Measurements from ENCODE around the gene EFCAB13.

EFCAB13 gene

GRCh38 chr17:47358652-47359051, 34.9 kb downstream of the EFCAB13 start:
- DNase-seq, result no peak
- H3K27me3 ChIP-seq (replicated peaks; ENCODE audit: insufficient read depth, low read length), result no peaks in the 10 kb centered on the region

GRCh38 chr17:47363171-47363570, 39.4 kb downstream of the EFCAB13 start:
- H3K27me3 ChIP-seq (replicated peaks; ENCODE audit: insufficient read depth, low read length), result no peaks in the 10 kb centered on the region

More at GRCh38 chr17:47358652-47359051, 34.9 kb downstream of the EFCAB13 start:
- Histone ChIP-seq H3K36me3 (replicated peaks; ENCODE audit: insufficient read depth, low read length) (no peaks in the 10 kb centered on the region), H3K4me1 (ENCODE audit: low read length) (no peaks in the 10 kb centered on the region), H4K20me1 (ENCODE audit: insufficient read depth, low read length) (no peaks in the 10 kb centered on the region), H3K79me2 (ENCODE audit: low read length) (no peaks in the 10 kb centered on the region), H3K4me2 (ENCODE audit: low read depth, low read length) (no peak overlapping the region), H3K27ac (ENCODE audit: low read length) (no peak overlapping the region), H3K9me2 (replicated peaks; ENCODE audit: insufficient read depth, low read length) (no peaks in the 10 kb centered on the region), H2AFZ (ENCODE audit: low read length) (no peak overlapping the region), H3K9ac (ENCODE audit: low read length) (no peak overlapping the region), H3K9me3 (replicated peaks; ENCODE audit: insufficient read depth, low read length) (no peaks in the 10 kb centered on the region), H3F3A (ENCODE audit: insufficient read depth, low read length) (no peaks in the 10 kb centered on the region), H3K4me3 (ENCODE audit: low read length) (no peak overlapping the region)
- TF ChIP-seq CTCF (IDR thresholded peaks at IDR 0.05; ENCODE audit: low read length), result no peak
- TF ChIP-seq EZH2phosphoT487 (IDR thresholded peaks at IDR 0.05; ENCODE audit: low read length), result no peak
- no peak for TF ChIP-seq EZH2 (optimal IDR thresholded peaks at IDR 0.05; ENCODE audit: low read depth, low read length)

GRCh38 chr17:47367257-47367656, 43.5 kb downstream of the EFCAB13 start:
- Histone ChIP-seq H3K79me2 (ENCODE audit: low read length) (no peaks in the 10 kb centered on the region), H3F3A (ENCODE audit: insufficient read depth, low read length) (no peaks in the 10 kb centered on the region), H3K27me3 (replicated peaks; ENCODE audit: insufficient read depth, low read length) (no peaks in the 10 kb centered on the region), H3K4me2 (ENCODE audit: low read depth, low read length) (no peak overlapping the region), H3K9ac (ENCODE audit: low read length) (no peak overlapping the region), H3K36me3 (replicated peaks; ENCODE audit: insufficient read depth, low read length) (no peaks in the 10 kb centered on the region), H3K9me2 (replicated peaks; ENCODE audit: insufficient read depth, low read length) (no peaks in the 10 kb centered on the region), H3K9me3 (replicated peaks; ENCODE audit: insufficient read depth, low read length) (no peaks in the 10 kb centered on the region), H3K4me1 (ENCODE audit: low read length) (no peaks in the 10 kb centered on the region), H2AFZ (ENCODE audit: low read length) (no peak overlapping the region), H3K27ac (ENCODE audit: low read length) (no peak overlapping the region), H3K4me3 (ENCODE audit: low read length) (no peak overlapping the region), H4K20me1 (ENCODE audit: insufficient read depth, low read length) (no peaks in the 10 kb centered on the region)
- DNase-seq, result no peak
- TF ChIP-seq EZH2phosphoT487 (IDR thresholded peaks at IDR 0.05; ENCODE audit: low read length), result no peak
- TF ChIP-seq EZH2 (optimal IDR thresholded peaks at IDR 0.05; ENCODE audit: low read depth, low read length), result no peak
- no peak for TF ChIP-seq CTCF (IDR thresholded peaks at IDR 0.05; ENCODE audit: low read length)

More at GRCh38 chr17:47363171-47363570, 39.4 kb downstream of the EFCAB13 start:
- Histone ChIP-seq H3K4me1 (ENCODE audit: low read length) (no peaks in the 10 kb centered on the region), H3K9ac (ENCODE audit: low read length) (no peak overlapping the region), H3K9me3 (replicated peaks; ENCODE audit: insufficient read depth, low read length) (no peaks in the 10 kb centered on the region), H3K27ac (ENCODE audit: low read length) (no peak overlapping the region), H3F3A (ENCODE audit: insufficient read depth, low read length) (no peaks in the 10 kb centered on the region), H3K4me2 (ENCODE audit: low read depth, low read length) (no peak overlapping the region), H4K20me1 (ENCODE audit: insufficient read depth, low read length) (no peaks in the 10 kb centered on the region), H3K9me2 (replicated peaks; ENCODE audit: insufficient read depth, low read length) (no peaks in the 10 kb centered on the region), H3K79me2 (ENCODE audit: low read length) (no peaks in the 10 kb centered on the region), H3K36me3 (replicated peaks; ENCODE audit: insufficient read depth, low read length) (no peaks in the 10 kb centered on the region), H2AFZ (ENCODE audit: low read length) (no peak overlapping the region), H3K4me3 (ENCODE audit: low read length) (no peak overlapping the region)
- no peak for DNase-seq
- TF ChIP-seq EZH2phosphoT487 (IDR thresholded peaks at IDR 0.05; ENCODE audit: low read length), result no peak
- TF ChIP-seq CTCF (IDR thresholded peaks at IDR 0.05; ENCODE audit: low read length), result no peak
- TF ChIP-seq EZH2 (optimal IDR thresholded peaks at IDR 0.05; ENCODE audit: low read depth, low read length), result no peak

Measured in MM.1S (cell line).